WTC11 (cell line): Measurements from ENCODE around the gene IL17RA.

Experiments used
- NFE2L1 ChIP-seq: sonication (generic); formaldehyde crosslinking; IDR thresholded peaks from 2 replicates; pipeline ENCODE4 v1.8.1; 2023; ENCODE audit warnings: missing genetic modification reagents
- ZNF423 ChIP-seq: fragments of 250-450 bp; sonication (Bioruptor Pico); IDR thresholded peaks from 2 replicates; pipeline ENCODE4 v2.1.2; 2022; ENCODE audit warnings: mild to moderate bottlenecking, moderate library complexity

- TF ChIP-seq NFE2L1 (CRISPR knock-in tag) (no peak), ZNF423 (CRISPR knock-in tag) (no peak)
These were observed 38.0 kb upstream of the IL17RA start for GRCh38 chr22:17046566-17047348.
